Middle frontal gyrus (tissue), 1 donor: Measurements from ENCODE around the gene FHIT.
"Not testable (repeated sequence)": the region's sequence is repeated elsewhere in the genome, so short reads cannot be mapped to it uniquely, and the experiment has no call there.

ENCODE experiments used
- DNase-seq: peaks from one replicate; pipeline ENCODE4 v3.0.0-alpha.2; 2015; ENCODE audit warnings: low spot score; ENCODE audit errors: extremely low spot score

FHIT gene

GRCh38 chr3:61114316-61114953 lies 136.8 kb downstream of the FHIT start:
- DNase-seq, result no peak

GRCh38 chr3:61111825-61112224 lies 139.4 kb downstream of the FHIT start:
- DNase-seq, result no peak

GRCh38 chr3:61110576-61110975 lies 140.7 kb downstream of the FHIT start:
- no peak for DNase-seq

GRCh38 chr3:61108247-61109019 lies 142.8 kb downstream of the FHIT start:
- DNase-seq, result no peak

GRCh38 chr3:61094608-61095007 lies 156.6 kb downstream of the FHIT start:
- no peak for DNase-seq

GRCh38 chr3:61093364-61093763 lies 157.9 kb downstream of the FHIT start:
- no peak for DNase-seq

GRCh38 chr3:61092870-61093269 lies 158.4 kb downstream of the FHIT start:
- DNase-seq, result no peak

GRCh38 chr3:61090389-61091169 lies 160.7 kb downstream of the FHIT start:
- no peak for DNase-seq

GRCh38 chr3:61087465-61087864 lies 163.8 kb downstream of the FHIT start:
- DNase-seq, result no peak

GRCh38 chr3:61081554-61081953 lies 169.7 kb downstream of the FHIT start:
- DNase-seq, result no peak

GRCh38 chr3:61080737-61081445 lies 170.4 kb downstream of the FHIT start:
- DNase-seq, result no peak

- DNase-seq, result no peak
These were observed 173.1 kb downstream of the FHIT start for GRCh38 chr3:61078048-61078752.

- DNase-seq, result no peak
These were observed 173.7 kb downstream of the FHIT start for GRCh38 chr3:61077551-61077950.

GRCh38 chr3:61074783-61075182 lies 176.5 kb downstream of the FHIT start:
- DNase-seq, result no peak

GRCh38 chr3:61073566-61074165 lies 177.6 kb downstream of the FHIT start:
- DNase-seq, result no peak

- DNase-seq, result no peak
These were observed 183.2 kb downstream of the FHIT start for GRCh38 chr3:61068084-61068483.

GRCh38 chr3:61066800-61067199 lies 184.5 kb downstream of the FHIT start:
- no peak for DNase-seq

GRCh38 chr3:61066222-61066621 lies 185.0 kb downstream of the FHIT start:
- DNase-seq, result not testable (repeated sequence)

- no peak for DNase-seq
These were observed 185.7 kb downstream of the FHIT start for GRCh38 chr3:61065451-61066011.

GRCh38 chr3:61061092-61061723 lies 190.0 kb downstream of the FHIT start:
- no peak for DNase-seq
